HEK293 (cell line): Measurements from ENCODE around the gene FUCA2.

Experiments used
- ZNF324 ChIP-seq: fragments of 450-650 bp; formaldehyde crosslinking; IDR thresholded peaks from 2 replicates; pipeline ENCODE4 v1.5.1; 2016; ENCODE audit warnings: missing biosample characterization, missing genetic modification characterization
- ZNF623 ChIP-seq: fragments of 450-650 bp; formaldehyde crosslinking; IDR thresholded peaks from 2 replicates; pipeline ENCODE4 v1.5.1; 2016; ENCODE audit warnings: missing biosample characterization, missing genetic modification characterization

DNA sequence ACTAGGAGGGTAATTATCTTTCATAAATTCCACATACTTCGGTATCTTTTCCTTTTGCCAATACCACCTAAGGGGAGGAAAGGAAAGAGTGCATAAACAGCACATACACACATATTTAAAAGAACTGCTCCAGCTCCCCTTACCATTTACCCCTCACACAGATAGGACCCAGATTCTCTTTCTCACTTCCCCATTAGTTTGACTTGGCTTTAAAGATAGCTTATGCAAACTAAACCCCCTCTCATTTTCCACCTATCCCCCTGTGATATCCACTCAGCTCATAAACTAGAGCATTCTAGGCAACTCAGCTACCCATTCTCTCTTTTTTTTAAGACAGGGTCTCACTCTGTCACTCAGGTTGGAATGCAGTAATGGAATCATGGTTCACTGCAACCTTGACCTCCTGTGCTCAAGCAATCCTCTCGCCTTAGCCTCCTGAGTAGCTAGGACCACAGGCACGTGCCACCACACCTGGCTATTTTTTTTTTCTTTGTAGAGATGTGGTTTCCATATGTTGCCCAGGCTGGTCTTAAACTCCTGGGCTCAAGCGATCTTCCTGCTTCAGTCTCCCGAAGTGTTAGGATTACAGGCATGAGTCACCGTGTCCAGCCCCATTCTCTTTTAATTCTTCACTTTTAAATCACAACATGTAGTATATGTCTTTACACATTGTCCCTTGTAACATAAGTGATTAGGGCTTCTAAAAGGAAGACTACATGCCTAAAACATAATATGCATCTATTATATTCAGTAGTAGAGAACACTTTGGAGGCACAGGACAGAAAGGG, 4.0 kb downstream of the FUCA2 start:
- TF ChIP-seq ZNF324 (tag by site-specific recombination) (no peak), ZNF623 (tag by site-specific recombination) (no peak)
